Subcutaneous abdominal adipose tissue (tissue), 5 donors: Measurements from ENCODE around the gene CBFA2T3.
A peak's percentile ranks its signal among the peaks of the same experiment; 100 is the strongest.

Source experiments
- H3K27ac ChIP-seq: one replicate; pipeline ENCODE4 v1.7.0; 2013; ENCODE audit warnings: low read depth, mild to moderate bottlenecking, inconsistent platforms, low read length, moderate library complexity
- H3K27me3 ChIP-seq, 5 donors: one replicate each; pipeline ENCODE4 v1.7.0; 2013; ENCODE audit warnings: low read length in 5 of 5, inconsistent platforms in 1 of 5; ENCODE audit not compliant: control insufficient read depth in 5 of 5, insufficient read depth in 4 of 5
- H3K36me3 ChIP-seq, 5 donors: one replicate each; pipeline ENCODE4 v1.7.0; 2013; ENCODE audit warnings: low read length in 5 of 5; ENCODE audit not compliant: control insufficient read depth in 5 of 5, insufficient read depth in 5 of 5
- H3K4me1 ChIP-seq, 5 donors: one replicate each; pipeline ENCODE4 v1.7.0; 2013; ENCODE audit warnings: low read length in 5 of 5, mild to moderate bottlenecking in 3 of 5, moderate library complexity in 1 of 5; ENCODE audit not compliant: control insufficient read depth in 5 of 5, insufficient read depth in 5 of 5
- H3K4me3 ChIP-seq, 5 donors: one replicate each; pipeline ENCODE4 v1.7.0; 2013; ENCODE audit warnings: low read length in 5 of 5, low read depth in 1 of 5
- H3K9ac ChIP-seq, 5 donors: one replicate each; pipeline ENCODE4 v1.7.0; 2013; ENCODE audit warnings: low read length in 5 of 5, mild to moderate bottlenecking in 4 of 5, moderate library complexity in 3 of 5
- H3K9me3 ChIP-seq, 5 donors: one replicate each; pipeline ENCODE4 v1.7.0; 2013; ENCODE audit warnings: low read length in 5 of 5; ENCODE audit not compliant: control insufficient read depth in 5 of 5
- donor health status: healthy.
- donor health status: healthy.
- donor health status: healthy.
- donor health status: healthy.
- donor health status: healthy.

Gene CBFA2T3

DNA sequence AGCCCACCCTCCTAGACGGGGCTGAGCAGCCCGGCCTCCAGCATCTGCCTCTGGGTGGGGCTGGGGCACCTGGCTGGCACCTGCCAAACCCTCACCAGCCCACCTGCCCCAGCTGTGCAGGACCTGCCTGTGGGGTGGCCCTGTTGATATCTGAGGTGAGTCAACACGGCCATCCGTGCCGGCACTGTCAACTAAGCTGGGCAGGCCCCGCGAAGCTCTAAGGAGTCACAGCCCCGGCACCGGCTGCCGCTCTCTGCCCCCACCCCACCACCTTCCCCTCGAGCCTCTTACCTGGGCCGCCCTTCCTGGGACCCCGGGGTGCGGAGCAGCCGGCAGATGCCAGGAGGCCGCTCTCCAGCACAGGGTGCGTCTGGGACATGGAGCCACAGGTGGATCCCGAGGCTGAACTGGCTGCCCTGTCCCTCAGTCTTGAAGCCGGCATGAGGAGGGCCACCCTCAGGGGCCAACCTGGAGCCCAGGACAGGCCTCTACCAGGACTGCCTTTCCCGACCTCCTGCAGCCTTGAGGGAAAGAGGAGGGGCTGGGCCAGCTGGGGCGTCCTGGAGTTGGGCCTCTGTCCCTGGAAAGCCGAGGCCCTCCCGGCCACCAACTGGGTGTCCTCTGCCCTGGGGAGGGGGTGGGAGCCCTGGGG lies 515 bp downstream of the CBFA2T3 start:
- Histone ChIP-seq H3K4me1 (peaks cover 0 to 66% (median 32%) of the 10 kb centered on the region in 5 donors), H3K4me3 (peak overlapping the region in 4 of 5 donors; percentile 38 to 64 (median 43)), H3K27me3 (peaks cover 6 to 51% (median 27%) of the 10 kb centered on the region in 5 donors), H3K27ac (no peak overlapping the region), H3K36me3 (no peaks in the 10 kb centered on the region), H3K9me3 (no peaks in the 10 kb centered on the region), H3K9ac (peak overlapping the region in 2 of 5 donors; percentile 30 to 37)

DNA sequence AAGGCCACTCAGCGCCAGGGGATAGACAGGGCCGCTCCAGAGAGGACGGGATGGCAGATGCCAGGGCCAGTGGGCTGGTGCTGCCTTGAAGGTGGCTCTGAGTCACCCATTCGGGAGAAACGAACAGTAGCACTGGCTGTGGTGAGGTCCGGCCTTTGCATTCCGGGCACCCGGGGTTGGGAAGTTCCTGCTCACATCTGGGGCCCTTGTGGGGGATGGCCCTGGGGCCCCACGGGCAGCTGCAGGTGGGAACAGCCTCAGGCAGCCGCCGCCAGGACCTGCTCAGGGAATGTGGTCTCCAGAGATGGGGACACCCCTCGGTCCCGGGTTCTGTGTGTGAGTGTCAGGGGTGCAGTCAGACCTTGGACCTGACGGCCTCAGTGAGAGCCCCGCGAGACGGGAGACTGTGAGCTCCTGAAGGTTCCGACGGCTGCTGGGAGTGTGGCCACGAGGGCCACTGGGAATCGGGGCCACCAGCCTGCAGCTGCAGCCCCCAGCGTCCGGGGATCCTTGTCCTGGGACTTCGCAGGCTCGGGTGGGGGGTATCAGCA lies 1.4 kb downstream of the CBFA2T3 start:
- H3K27ac ChIP-seq, result no peak overlapping the region
- H3K4me1 ChIP-seq, result peaks cover 0 to 69% (median 32%) of the 10 kb centered on the region in 5 donors
- no peaks in the 10 kb centered on the region for H3K36me3 ChIP-seq
- H3K4me3 ChIP-seq, result peak overlapping the region in 4 of 5 donors; percentile 11 to 64 (median 28)
- H3K9me3 ChIP-seq, result no peaks in the 10 kb centered on the region
- H3K27me3 ChIP-seq, result peaks cover 7 to 53% (median 27%) of the 10 kb centered on the region in 5 donors
- no peak overlapping the region for H3K9ac ChIP-seq

DNA sequence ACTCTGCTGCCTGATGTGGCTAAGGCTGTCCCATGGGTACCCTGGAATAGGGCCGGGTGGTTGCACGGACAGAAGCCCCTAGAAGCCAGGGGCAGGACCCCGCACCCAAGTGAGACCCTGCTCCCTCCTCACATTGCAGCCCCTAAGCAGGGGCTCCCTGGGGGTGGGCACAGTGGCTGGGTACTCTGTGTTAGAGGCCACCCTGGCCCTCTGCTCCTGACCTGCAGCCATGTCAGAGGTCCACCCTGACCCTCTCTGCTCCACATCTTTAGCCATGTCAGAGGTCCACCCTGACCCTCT lies 2.1 kb downstream of the CBFA2T3 start:
- H3K4me3 ChIP-seq, result peak overlapping the region in 2 of 5 donors; percentile 44 to 64
- no peak overlapping the region for H3K27ac ChIP-seq
- H3K36me3 ChIP-seq, result no peaks in the 10 kb centered on the region
- peaks cover 14 to 58% (median 33%) of the 10 kb centered on the region in 5 donors for H3K27me3 ChIP-seq
- no peaks in the 10 kb centered on the region for H3K9me3 ChIP-seq
- peak overlapping the region in 1 of 5 donors; percentile 20 for H3K9ac ChIP-seq
- peaks cover 0 to 69% (median 32%) of the 10 kb centered on the region in 5 donors for H3K4me1 ChIP-seq

DNA sequence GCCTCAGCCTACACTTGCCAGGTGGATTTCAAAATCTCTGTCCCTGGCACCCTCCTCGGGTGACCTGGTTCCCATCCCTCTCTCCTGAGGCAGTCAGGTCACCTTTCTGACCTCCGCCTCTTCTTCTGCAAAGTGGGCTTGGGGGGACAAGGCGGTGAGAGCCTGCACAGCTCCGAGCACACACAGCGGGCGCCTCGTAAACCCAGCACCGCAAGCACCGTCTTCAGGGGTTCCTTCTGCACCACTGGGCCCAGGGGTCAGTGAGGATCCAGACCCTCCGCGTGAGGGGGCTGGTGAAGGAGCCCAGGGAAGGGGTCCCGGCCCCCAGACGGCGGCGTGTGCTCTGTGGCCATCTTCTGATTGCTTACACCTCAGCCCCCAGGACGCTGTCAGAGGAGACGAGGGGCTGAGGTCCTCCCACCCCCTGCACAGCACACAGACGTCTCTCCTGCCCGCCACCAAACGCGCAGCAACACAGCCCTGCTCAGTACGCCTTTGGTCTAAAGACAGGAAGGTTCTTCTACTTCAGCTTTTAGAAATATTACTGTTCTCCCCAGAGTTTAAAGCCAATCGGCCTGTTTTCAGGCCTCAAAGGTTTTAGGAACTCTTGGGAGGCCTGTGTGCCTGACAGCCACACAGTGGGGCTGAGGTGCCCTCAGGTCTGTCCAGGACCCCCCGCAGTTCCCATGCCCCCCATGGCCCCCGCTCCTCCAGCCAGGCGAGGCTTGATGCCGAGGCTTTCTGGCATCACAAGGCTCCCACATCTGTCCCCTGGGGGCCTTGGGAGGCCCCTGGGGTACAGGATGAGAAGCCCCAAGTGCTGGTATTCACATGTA lies 2.7 kb downstream of the CBFA2T3 start:
- peaks cover 0 to 68% (median 32%) of the 10 kb centered on the region in 5 donors for H3K4me1 ChIP-seq
- peaks cover 17 to 62% (median 38%) of the 10 kb centered on the region in 5 donors for H3K27me3 ChIP-seq

DNA sequence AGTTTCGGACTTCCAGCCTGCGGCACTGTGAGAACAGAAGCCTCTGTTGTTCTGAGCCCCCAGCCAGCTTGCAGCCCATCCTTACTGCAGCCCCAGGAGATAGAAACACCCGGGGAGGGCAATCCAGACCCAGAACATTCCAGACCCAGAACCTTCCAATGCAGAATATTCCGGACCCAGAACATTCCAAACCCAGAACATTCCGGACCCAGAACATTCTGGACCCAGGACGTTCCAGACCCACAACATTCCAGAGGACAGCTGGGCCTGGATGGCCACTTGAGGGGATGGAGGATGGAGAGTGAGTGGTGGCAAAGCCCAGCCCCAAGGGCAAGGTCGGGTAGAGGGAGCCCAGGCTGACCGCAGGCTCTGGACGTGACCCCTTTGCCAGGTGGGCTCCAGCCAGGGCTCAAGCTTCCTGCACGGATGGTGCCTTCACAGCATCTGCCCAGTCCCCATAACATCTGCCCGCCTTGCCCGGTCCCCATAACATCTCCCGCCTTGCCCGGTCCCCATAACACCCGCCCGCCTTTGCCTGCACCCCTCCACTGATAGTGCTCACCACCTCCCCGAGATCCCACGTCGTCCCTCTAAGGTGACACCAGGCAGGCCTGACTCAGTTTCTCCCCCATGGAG lies 3.5 kb downstream of the CBFA2T3 start:
- no peaks in the 10 kb centered on the region for H3K9me3 ChIP-seq
- no peak overlapping the region for H3K4me3 ChIP-seq
- no peaks in the 10 kb centered on the region for H3K36me3 ChIP-seq
- no peak overlapping the region for H3K9ac ChIP-seq
- peaks cover 0 to 63% (median 33%) of the 10 kb centered on the region in 5 donors for H3K4me1 ChIP-seq
- H3K27me3 ChIP-seq, result peaks cover 17 to 66% (median 44%) of the 10 kb centered on the region in 5 donors
- H3K27ac ChIP-seq, result no peak overlapping the region

More for the DNA sequence above, 2.7 kb downstream of the CBFA2T3 start:
- H3K9me3 ChIP-seq, result no peaks in the 10 kb centered on the region
- no peak overlapping the region for H3K9ac ChIP-seq
- no peaks in the 10 kb centered on the region for H3K36me3 ChIP-seq
- no peak overlapping the region for H3K4me3 ChIP-seq
- no peak overlapping the region for H3K27ac ChIP-seq

DNA sequence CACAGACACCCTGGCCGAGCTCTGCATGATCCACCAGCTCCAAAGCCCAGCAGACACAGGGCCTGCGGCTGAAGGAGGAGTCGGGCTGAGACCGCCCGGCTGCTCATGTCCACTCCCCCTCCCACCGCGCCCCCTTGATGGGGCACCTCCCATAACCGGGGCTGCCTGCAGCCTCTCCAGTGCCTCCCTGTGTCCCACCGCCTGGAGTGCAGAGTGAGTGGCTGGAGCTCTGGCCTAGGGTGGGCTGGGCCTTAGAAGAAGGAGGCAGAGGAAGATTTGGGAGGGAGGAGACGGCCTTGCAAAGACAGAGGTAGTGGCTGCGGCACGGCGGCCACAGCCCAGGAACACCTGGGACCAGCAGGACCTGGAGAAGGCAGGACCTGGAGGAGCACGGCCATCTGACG lies 4.0 kb downstream of the CBFA2T3 start:
- H3K27ac ChIP-seq, result no peak overlapping the region

DNA sequence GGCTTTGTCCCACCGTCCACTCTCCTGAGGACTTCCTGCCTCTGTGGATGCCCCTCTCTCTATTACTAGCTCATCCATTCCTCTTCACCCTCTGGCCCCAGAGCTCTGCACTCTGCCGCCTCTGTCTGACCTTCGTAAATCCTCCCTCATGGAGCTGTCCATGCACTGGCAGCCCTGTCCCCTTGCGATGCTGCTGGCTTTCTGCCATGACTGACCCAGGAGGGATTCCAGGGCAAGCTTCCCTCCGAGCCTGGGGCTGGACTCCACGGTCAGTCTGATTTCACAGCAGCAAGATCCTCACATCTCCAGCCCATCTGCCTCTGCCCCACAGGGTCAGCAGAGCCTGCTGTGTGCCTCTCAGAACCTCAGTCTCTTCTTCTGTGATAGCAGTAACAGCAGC lies 4.7 kb downstream of the CBFA2T3 start:
- peaks cover 22 to 67% (median 53%) of the 10 kb centered on the region in 5 donors for H3K27me3 ChIP-seq
- H3K36me3 ChIP-seq, result no peaks in the 10 kb centered on the region
- H3K9me3 ChIP-seq, result no peaks in the 10 kb centered on the region
- no peak overlapping the region for H3K27ac ChIP-seq
- peak overlapping the region in 1 of 5 donors; percentile 22 for H3K4me3 ChIP-seq
- no peak overlapping the region for H3K9ac ChIP-seq
- peaks cover 0 to 63% (median 35%) of the 10 kb centered on the region in 5 donors for H3K4me1 ChIP-seq

More for the DNA sequence above, 4.0 kb downstream of the CBFA2T3 start:
- H3K4me3 ChIP-seq, result no peak overlapping the region
- no peak overlapping the region for H3K9ac ChIP-seq
- peaks cover 19 to 66% (median 46%) of the 10 kb centered on the region in 5 donors for H3K27me3 ChIP-seq
- no peaks in the 10 kb centered on the region for H3K36me3 ChIP-seq
- H3K4me1 ChIP-seq, result peaks cover 0 to 63% (median 34%) of the 10 kb centered on the region in 5 donors
- no peaks in the 10 kb centered on the region for H3K9me3 ChIP-seq

DNA sequence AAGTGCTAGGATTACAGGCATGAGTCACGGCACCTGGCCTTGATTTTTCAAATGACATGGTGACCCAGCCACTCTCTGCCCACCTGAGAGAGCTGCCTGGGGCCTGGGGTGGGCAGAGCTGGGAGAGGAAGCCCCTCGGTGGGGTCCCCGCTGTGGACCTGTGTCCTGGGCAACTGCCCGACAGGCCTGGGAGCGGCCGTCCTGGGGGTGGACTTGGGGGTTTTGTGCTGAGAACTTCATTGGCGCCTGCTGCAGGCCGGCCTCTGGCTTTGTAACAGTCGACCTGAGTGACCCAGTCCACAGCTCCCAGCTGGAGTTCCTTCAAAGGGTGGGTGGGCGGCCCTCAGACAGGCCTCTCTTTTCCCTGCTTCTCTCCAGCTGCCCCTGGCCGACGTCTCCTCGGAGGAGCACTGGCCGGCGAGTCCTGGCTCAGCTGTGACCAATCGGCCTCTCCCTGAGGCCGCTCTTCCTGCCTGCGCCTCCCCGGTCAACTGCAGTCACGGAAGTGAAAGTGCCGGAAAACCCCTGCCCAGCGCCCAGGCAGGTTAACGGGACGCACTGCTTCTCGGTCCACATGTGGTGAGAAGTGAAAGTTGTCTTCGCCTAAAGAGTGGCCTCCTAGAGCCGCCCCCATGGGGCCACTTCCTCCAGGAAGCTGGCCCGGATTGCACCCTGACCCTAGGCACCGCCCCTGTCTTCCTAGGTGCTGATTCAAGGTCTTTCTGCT lies 5.5 kb downstream of the CBFA2T3 start:
- Histone ChIP-seq H3K27me3 (peaks cover 22 to 68% (median 54%) of the 10 kb centered on the region in 5 donors), H3K4me3 (peak overlapping the region in 1 of 5 donors; percentile 22), H3K27ac (no peak overlapping the region), H3K9ac (no peak overlapping the region), H3K4me1 (peaks cover 0 to 58% (median 33%) of the 10 kb centered on the region in 5 donors), H3K9me3 (no peaks in the 10 kb centered on the region), H3K36me3 (no peaks in the 10 kb centered on the region)

DNA sequence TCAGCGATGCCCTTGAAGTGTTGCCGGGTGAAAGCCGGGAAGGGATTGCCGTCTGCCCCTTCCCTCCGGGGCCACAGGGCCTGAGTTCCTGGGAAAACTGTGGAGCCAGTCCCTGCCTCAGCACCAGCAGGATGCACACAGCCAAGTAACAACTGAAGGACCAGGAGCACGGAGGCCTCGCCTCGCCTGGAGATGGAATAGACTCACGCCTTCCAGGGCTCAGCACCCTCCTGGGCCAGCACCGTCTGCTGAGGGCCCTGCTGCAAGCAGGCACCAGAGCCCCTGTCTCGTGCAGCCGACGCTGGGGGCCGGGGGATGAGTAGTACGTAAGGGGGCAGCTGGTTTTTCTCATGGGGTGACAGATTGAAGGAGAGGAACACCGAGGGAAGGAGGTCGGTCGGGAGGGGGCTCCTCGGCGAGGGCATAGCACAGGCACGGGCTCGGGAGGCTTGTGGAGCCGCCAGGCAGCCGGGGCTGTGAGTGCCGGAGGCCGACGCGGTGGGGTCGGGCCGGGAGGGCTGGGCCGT lies 6.4 kb downstream of the CBFA2T3 start:
- Histone ChIP-seq H3K9me3 (no peaks in the 10 kb centered on the region), H3K27ac (no peak overlapping the region), H3K9ac (no peak overlapping the region), H3K36me3 (no peaks in the 10 kb centered on the region), H3K27me3 (peaks cover 22 to 72% (median 54%) of the 10 kb centered on the region in 5 donors), H3K4me3 (no peak overlapping the region), H3K4me1 (peaks cover 0 to 49% (median 30%) of the 10 kb centered on the region in 5 donors)
